ENCODE measurements around the gene ATXN7L1.

GRCh38 chr7:105707967-105708762 lies 168.2 kb downstream of the ATXN7L1 start:
- TF ChIP-seq CTCF (IDR thresholded peaks at IDR 0.05) (no peak), POLR2A (IDR thresholded peaks at IDR 0.05) (no peak), POLR2AphosphoS5 (IDR thresholded peaks at IDR 0.05; ENCODE audit: insufficient read depth in 1 of 2, low read depth in 1 of 2) (no peak)
